GM06990 (cell line): ENCODE measurements around the gene EPB41.

Experiments
- DNase-seq: peaks from one replicate; pipeline ENCODE4 v3.0.0-alpha.2; 2011; ENCODE audit not compliant: insufficient read length; ENCODE audit errors: extremely low read depth
- H3K27me3 ChIP-seq: replicated peaks from 2 replicates; pipeline ENCODE4 v1.6.0; 2011; ENCODE audit warnings: low read length; ENCODE audit not compliant: control insufficient read depth, insufficient read depth
- H3K36me3 ChIP-seq: 2 replicates; pipeline ENCODE4 v1.5.1; 2011; ENCODE audit warnings: low read length; ENCODE audit not compliant: control insufficient read depth, insufficient read depth
- H3K4me3 ChIP-seq: replicated peaks from 2 replicates; pipeline ENCODE4 v1.5.1; 2011; ENCODE audit warnings: low read depth, mild to moderate bottlenecking, control low read depth, low read length
- CTCF ChIP-seq: IDR thresholded peaks from 2 replicates; pipeline ENCODE4 v1.5.1; 2011; ENCODE audit warnings: low read length, control low read depth, mild to moderate bottlenecking, inconsistent platforms; ENCODE audit not compliant: insufficient read depth, poor library complexity, severe bottlenecking

EPB41 gene

GRCh38 chr1:28966617-28967016, 52.2 kb downstream of the EPB41 start:
- DNase-seq: no peak
- no peak for TF ChIP-seq CTCF
- H3K36me3 ChIP-seq: no peaks in the 10 kb centered on the region

GRCh38 chr1:28971980-28972771, 57.8 kb downstream of the EPB41 start:
- Histone ChIP-seq H3K36me3 (no peaks in the 10 kb centered on the region), H3K27me3 (no peaks in the 10 kb centered on the region), H3K4me3 (no peak overlapping the region)
- no peak for DNase-seq
- TF ChIP-seq CTCF: no peak

More at GRCh38 chr1:28966617-28967016, 52.2 kb downstream of the EPB41 start:
- Histone ChIP-seq H3K4me3 (no peak overlapping the region), H3K27me3 (no peaks in the 10 kb centered on the region)

- Histone ChIP-seq H3K27me3 (no peaks in the 10 kb centered on the region), H3K36me3 (no peaks in the 10 kb centered on the region), H3K4me3 (no peak overlapping the region)
- TF ChIP-seq CTCF: no peak
- no peak for DNase-seq
These were observed 59.4 kb downstream of the EPB41 start for GRCh38 chr1:28973596-28974421.

- no peak for TF ChIP-seq CTCF
- DNase-seq: no peak
- no peak overlapping the region for H3K4me3 ChIP-seq
- no peaks in the 10 kb centered on the region for H3K27me3 ChIP-seq
- no peaks in the 10 kb centered on the region for H3K36me3 ChIP-seq
These were observed 60.1 kb downstream of the EPB41 start for GRCh38 chr1:28974432-28974831.

- DNase-seq: no peak
- Histone ChIP-seq H3K4me3 (no peak overlapping the region), H3K36me3 (no peaks in the 10 kb centered on the region), H3K27me3 (no peaks in the 10 kb centered on the region)
- no peak for TF ChIP-seq CTCF
These were observed 61.9 kb downstream of the EPB41 start for GRCh38 chr1:28976248-28976647.
